HG02759 (cell line): ENCODE data around the gene PITPNM2.

Source experiments
- ATAC-seq: cut with Tn5 transposase; IDR thresholded peaks from one replicate; pipeline ENCODE4 v1.9.1; 2021; ENCODE audit warnings: mild to moderate bottlenecking, moderate library complexity; ENCODE audit not compliant: unreplicated experiment

The PITPNM2 gene

DNA sequence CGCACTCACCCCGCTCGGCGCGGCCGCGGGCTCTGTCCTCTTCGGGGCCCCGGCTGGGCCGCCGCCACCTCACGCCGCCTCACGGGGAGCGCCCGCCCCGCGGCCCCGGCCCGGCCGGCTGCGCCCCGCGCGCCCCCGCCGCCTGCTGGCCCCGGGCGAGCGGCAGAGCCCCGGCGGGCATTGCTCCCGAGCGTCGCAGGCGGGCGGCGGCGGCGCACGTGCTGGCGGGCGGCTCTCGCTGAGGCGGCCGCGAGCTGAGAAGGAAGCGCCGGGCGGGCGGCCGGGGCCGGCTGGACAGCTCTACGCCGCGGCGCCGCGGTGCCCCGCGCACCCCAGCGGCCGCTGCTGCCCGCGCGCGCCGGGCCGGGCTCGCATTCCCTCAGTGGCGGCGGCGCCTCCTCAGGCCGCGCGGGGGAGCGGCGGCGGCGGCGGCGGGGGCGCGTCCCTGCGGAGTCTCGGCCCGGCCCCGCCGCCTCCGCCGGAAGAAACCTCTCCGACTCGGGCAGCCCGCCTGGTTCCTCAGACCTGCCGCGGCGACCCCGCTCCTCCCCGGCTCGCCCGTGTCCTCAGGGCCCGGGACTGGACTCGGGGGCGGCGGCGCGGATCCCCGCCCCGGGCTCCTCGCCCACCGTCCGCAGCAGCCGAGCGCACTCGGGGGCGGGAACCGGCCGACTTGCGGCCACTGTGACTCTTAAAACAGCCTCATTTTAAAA, at the start of gene PITPNM2:
Gene PITPNM2, minus strand, starts transcription at position 347 of the 713 bp plus-strand sequence. CDS start 116,500 bp downstream, outside the sequence.
- ATAC-seq, result peak; percentile 76

DNA sequence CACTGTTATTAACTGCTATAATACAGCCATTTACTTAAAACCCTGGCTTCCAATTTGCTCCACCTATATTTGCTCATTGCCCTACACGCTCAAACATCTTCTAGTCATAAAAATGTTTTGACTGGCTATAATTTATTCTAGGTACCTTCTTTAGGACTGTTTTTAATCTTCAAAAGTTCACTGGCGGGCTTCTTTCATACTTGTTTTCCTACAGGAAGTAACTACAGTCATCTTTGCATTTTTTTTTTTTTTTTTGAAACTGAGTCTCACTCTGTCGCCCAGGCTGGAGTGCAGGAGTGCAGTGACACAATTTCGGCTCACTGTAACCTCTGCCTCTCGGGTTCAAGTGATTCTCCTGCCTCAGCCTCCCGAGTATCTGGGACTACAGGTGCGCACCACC, 49.5 kb upstream of the PITPNM2 start:
- ATAC-seq, result no peak

DNA sequence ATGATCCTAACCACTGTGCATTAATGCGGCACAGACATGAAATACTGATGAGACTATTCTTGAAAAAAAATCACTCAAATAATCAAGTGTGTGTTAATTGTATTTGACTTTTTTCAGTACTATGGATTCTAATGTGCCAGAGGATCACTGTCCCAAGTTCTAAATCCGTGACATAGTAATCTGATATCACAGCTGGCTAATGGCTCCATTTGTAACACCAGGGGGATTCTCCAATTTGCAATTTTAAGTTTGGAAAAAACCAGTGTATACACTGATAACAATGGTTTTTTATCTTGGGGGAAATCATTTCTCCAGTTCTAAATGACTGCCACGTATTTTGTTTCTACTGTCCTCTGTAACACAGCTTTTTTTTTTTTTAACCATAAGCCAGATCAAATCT, 49.0 kb upstream of the PITPNM2 start:
- no peak for ATAC-seq

DNA sequence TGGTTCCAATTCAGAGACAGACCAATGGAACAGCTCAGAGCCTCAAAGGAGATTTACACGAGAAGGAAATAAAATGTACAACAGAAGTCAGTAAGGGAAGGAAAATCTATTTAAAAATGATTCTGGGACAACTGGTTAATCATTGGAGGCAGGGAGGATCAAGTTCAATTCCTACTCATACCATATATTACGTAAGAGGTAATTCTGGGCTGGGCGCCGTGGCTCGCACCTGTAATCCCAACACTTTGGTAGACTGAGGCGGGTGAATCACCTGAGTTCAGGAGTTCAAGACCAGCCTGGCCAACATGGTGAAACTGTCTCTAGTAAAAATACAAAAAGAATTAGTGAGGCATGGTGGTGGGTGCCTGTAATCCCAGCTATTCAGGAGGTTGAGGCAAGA, 36.7 kb upstream of the PITPNM2 start:
- ATAC-seq, result no peak

DNA sequence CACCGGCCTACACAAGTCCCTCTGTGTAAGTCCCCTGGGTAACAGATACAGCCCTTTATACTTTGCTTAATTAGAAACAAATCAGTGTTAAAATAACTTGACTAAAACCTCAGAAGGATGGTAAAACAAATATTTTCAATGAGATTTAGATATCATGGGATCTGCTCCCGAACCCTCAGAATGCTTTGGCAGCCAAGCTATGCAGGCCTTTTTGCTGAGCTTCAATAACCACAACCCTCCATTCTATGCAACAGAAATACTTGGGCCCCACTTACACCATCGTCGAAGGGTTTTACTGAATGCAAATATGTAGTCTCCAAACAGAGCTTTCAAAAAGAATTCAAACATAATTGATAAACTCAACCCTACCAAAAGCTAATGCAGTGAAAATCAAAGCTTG, 29.3 kb upstream of the PITPNM2 start:
- ATAC-seq, result no peak

DNA sequence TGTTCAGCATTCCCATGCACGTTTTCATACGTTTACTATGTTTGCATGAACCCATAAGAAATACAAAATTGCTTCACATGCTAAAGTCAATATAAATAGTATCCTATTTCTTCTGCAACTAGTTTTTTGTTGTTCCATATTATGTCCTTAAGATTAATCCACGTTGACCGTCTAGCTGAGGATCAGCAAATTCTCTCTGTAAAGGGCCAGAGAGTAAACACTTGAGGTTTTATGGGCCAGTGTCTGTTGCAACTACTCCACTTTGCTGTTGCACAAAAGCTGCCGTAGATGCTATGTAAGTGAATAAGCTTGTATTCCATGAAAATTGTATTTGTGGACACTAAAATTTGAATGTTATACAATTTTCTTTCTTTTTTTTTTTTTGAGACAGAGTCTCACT, 21.1 kb upstream of the PITPNM2 start:
- ATAC-seq, result no peak

DNA sequence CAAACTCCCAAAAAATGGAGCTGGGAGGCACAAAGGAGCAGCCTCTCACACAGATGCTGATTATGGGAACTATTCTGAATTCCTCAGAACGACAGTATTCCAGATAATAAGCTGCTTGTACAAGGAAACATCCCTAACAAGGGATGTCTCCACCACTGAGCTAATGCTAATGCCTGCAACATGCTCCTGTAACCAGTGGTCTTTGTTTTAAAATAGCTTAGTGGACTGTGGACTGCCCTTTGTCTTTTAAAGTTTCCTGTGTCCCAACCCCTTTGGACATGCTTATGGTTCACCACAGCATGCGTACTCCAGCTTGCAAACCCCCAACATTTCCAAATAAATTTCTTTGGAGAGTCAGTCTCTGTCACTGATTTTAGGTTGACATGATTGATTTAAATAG, 16.4 kb upstream of the PITPNM2 start:
- ATAC-seq, result no peak

DNA sequence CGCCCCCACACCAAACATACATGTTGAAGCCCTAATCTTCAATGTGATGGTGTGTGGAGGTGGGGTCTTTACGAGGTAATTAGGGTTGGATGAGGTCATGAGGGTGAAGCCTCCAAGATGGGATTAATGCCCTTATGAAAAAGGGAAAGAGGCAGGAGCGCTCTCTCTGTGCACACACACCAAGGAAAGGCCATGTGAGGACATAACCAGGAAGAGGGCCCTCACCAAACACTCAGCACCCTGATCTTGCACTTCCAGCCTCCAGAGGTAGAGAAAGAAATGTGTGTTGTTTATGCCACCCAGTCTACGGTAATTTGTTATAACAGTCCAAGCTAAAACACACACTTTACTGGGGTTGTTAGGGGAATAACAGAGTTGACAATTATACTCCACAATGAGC, 14.6 kb upstream of the PITPNM2 start:
- no peak for ATAC-seq

DNA sequence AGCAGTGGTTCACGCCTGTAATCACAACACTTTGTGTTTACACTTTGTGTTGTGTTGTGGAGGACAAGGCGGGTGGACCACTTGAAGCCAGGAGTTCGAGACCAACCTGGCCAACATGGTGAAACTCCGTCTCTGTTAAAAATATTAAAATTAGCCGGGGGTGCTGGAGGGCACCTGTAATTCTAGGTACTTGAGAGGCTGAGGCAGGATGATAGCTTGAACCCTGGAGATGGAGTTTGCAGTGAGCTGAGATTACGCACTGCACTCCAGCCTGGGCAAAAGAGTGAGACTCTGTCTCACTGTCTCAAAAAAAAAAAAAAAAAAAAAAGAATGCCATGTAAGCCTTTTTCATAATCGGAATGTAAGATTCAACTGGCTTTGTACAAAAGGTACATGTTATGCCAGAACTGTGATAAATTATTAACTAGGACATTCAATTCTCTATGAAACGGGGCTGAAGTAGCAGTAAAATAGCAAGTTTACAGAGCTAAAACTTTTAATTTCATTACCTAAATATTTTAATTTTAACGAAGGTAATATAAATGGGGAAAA, 13.9 kb upstream of the PITPNM2 start:
- ATAC-seq, result no peak

DNA sequence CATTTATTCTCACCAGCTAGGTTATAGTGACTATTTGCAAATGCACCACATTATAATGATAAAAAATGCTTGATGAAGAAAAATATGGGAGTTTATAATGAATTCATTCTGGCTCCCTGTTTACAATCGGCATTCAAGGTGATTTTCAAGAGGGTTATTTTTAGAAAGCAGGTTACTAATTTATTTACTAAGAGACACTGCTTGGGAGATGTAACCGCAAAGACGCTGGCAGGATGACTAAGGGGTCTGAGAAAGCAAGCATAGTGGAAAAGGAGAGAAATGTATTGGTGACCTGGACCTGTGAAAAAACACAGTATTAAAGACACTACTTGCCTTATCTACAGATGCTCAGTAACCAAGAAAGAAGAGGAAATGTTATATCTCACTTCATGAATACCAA, 13.3 kb upstream of the PITPNM2 start:
- no peak for ATAC-seq

DNA sequence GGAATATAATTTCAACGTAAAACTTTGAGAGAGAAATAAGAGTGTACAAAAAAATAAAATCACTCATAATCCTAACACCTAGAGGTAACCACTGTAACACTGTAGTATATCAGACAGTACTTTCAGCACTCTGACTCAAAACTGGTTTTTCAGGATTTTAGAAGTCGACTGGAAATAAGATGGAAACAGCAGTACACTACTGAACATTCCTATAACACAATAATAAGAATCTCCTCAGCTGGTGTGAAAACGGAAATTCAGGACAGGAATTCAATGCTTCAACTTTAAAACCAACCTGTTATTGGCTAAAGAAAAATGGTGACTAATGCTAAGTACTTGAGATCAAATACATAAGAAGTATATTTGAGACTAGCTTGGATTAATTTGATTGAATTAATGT, 12.3 kb upstream of the PITPNM2 start:
- no peak for ATAC-seq

DNA sequence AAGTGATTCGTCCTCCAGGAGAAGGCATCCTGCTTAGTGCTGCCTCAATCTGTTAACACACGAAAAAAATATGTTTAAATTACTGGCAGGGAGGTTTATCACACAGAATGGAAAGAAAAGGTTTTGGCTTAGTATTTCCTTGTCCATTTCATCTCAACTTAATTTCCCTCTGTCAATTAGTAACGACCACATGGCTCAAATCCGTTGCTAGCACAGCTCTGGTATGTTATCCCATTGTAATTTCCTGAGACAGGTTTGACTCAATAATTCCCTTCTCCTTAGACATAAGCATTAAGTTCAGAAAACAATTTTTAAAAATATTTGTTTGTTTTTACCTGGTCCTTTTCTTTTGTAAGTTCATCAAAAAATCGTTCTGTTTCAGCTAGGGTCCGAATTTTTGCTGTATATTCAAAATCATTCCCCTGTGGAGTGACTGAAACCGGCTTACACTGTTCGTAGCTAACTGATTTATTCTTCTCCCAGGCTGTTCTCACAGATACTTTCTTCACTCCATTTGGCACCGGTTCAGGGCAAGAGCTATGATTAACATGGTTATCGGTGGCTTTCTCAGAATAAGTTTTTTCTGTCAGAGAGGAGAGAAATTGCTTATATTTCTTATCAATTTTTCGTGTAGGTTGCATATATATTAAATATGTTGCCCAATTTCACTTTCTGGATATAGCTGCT, 10.1 kb upstream of the PITPNM2 start:
- no peak for ATAC-seq

DNA sequence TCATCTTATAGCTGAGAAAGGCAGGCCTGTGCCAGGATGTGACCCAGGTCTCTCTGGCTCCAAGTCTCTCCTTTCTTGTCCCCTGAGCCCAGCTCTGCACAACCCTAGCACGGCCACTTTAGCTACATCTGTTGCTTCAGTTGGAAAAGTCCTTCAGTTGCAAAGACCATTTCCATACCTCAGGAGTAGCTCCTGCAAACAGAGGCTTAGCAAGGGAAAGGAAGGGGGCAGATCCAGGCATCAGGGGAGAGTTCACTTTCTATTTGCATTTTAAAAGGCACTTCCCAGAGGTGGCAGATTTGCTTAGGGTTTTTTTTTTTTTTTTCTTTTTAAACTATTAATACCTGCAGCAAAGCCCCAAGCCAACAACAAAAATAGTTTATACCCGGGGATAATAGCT, 3.0 kb upstream of the PITPNM2 start:
- ATAC-seq, result no peak

DNA sequence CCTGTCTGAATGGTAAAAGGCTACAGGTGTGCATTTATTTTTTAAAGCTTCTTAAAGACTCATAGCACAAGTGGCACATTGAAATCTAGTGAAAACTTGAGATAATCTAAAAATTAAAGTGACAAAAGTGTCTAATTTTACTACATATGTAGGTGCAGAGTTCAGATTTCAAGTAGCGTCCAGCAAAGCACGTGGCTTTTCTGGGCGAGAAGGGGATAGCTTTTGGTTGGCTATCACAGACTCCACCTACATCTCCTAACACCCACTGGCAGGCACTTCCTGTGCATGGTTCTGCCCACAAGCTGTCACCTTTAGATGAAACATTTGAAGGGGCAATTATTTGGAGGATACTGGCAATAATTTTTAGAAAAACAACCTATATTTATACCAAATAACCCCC, 1.9 kb upstream of the PITPNM2 start:
- ATAC-seq, result no peak

DNA sequence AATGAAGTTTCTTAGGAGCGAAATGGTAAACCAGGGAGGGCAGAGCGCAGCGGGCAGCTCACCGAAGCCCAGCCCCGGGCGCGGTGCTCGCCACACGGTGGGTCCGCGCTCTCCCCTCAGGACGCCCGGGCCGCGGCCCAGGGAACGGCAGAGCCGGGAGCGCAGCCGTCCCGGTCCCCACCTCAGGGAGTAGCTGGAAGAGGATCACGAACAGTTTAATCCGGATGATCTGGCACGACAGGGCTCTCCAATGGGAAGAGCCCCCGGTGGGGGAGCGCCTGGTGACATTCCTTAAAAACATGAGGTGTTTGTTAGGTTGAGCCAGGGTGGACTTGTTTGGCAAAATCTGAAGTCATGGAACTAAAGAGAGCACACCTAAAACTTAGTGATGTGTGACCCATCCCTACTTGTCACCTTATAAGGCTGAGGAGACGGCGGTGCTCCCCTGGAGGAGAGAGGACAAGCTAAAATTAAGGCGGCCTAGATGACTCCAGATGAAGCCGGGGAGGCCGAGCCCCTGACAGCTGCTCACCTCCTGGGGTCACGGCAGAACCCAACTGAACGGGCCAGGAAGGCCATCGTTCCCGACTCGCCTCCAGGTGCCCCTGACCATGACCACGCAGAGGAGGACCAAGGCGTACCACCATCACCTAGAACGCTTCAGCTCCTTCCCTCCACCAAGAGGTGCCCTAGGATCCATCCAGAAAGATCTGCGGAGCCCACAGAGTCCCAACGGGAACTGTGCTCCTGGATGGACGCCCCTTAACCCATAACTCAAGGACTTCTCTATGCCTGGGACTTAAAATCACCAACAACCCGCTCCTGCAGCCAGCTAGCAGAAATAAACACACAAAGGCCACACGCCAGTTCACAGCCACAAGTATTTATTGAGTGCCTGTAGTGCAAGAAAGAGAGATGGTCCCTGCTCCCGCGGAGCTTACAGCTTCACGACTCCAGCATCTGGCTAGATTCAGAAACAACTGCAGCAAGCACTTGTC, 866 bp upstream of the PITPNM2 start:
- peak; percentile 11 for ATAC-seq

DNA sequence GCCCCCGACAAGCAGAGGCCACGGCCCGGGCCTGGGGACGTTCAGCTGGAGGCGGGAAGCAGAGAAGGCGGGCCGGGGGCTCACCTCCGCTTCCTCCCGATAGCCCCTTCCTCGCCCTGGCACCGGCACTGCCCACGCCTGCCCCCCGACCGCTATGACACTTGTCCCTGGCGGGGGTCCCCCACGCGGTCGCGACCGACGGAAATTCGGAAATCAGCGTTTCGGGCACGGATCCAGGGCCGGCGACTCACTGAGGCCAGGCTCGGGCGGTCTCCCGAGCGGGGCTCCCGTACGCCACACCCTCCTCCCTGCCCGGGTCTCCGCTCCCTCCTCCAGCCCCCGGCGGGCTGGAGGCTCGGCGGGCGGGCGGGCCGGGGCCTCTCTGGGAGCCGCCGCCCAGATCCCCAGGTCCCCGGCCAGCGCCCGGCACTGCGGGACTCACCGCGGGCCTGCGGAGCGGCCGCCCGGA, 581 bp downstream of the PITPNM2 start:
- peak; percentile 19 for ATAC-seq

DNA sequence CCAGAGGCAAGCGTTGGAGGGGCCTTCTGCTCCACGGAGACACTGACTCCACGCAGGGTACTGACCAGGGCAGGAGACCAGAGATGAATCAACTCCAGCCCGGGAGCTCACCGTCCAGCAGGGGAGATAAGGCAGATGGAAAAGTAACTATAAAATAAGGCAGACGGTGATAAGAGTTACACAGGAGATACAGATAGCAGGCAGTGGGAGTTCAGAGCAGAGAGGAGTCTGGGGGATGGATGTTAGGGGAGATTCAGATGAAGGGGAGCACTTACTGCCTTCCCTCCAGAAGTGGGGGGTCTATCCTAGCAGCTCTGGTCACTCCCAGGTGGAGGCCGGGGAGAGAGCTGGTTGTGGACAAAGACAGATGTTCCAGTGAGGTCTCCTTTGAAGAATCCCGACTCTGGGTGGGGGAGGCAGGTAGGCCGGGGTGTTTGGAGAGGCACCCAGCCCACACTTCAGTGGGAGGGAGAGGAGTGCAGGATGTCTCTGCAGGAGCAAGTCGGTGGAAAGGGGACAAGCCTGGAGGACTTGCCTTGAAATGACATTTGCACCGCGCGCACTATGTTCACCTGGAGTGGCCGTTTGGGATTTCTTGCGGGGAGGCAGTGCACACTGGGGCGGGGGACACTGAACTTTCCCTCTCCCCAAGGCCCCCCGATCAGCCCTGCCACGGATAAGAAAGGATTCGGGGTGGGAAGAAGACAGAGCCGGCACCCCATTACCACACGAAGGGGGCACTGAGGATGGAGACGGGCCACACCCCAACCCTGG, 1.2 kb downstream of the PITPNM2 start:
- no peak for ATAC-seq

DNA sequence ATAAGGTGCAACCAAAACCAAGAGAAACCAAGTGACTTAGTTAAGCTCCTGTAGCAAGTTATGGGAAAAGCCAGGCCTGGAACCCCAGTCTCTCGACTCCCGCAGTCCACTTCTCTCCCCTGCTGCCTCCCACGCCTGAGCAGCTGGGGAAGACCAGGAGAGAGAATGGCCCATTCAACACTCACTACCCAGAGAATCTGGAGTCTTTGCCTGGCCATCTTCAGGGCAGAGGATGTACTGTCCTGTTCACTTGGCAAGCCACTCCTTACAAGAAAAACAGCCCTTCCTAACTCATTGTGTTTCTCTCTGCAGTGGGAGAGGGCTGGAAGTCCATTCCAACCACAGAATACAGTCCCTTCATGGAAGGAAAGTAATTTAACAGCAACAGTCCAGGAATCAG, 1.8 kb downstream of the PITPNM2 start:
- no peak for ATAC-seq

DNA sequence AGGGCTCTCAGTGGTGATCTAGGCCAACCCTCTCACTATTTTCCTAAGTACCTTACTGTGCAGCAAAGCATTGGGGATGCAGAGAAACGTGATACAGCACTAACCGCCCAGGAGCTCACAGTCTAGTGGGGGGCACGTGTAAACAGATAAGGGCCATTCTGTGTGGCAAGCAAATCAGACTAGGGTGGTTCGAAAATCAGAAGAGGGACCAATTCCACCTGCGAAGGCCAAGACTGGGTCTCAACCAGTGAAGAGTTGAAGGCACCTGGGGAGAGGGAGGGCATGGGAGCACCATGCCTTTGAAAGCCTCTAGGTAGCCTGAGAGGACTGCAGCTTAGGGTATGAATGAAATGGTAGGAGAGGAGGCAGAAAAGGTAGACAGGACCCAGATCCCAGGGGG, 2.2 kb downstream of the PITPNM2 start:
- no peak for ATAC-seq

DNA sequence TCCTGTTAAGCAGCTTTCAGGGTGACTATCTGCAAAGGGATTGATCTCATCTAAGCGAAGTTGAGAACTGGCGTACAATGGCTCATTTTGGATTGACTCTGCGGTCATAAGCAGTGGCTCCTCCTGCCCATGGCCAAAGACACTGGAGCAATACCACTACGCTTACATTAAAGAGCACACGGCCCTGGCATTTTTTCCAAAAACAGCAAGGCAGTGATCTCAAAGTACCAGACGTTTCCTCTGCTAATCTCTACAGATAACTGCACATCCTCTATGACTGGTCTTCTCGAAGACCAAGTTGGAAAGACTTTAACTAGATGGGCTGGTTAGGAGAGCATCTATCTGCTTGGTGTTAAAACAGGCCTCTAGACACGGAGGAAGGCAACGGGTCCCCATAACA, 2.7 kb downstream of the PITPNM2 start:
- ATAC-seq, result no peak
